Right kidney (tissue), 1 donor: ENCODE measurements around the gene UIMC1.
"Not testable (repeated sequence)": the region's sequence is repeated elsewhere in the genome, so short reads cannot be mapped to it uniquely, and the experiment has no call there.

Source experiments
- DNase-seq: peaks from one replicate; pipeline ENCODE4 v3.0.0-alpha.2; 2016

Gene UIMC1

DNA sequence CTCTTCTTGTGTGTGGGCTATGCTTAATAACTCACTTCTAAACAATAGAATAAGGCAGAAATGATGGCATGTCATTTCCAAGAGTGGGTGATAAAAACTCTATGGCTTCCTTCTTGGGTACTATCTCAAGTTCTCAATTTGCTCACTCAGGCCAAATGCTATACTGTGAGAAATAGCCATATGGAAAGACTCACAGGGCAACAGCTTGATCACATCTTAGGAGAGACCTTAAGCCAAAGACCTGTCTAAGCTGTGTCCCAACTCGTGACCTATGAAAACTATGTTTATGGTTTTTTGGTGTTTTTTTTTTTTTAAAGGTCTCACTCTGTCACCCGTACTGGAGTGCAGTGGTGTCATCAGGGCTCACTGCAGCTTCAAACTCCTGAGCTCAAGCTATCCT lies 2.1 kb upstream of the UIMC1 start:
- DNase-seq, result no peak

DNA sequence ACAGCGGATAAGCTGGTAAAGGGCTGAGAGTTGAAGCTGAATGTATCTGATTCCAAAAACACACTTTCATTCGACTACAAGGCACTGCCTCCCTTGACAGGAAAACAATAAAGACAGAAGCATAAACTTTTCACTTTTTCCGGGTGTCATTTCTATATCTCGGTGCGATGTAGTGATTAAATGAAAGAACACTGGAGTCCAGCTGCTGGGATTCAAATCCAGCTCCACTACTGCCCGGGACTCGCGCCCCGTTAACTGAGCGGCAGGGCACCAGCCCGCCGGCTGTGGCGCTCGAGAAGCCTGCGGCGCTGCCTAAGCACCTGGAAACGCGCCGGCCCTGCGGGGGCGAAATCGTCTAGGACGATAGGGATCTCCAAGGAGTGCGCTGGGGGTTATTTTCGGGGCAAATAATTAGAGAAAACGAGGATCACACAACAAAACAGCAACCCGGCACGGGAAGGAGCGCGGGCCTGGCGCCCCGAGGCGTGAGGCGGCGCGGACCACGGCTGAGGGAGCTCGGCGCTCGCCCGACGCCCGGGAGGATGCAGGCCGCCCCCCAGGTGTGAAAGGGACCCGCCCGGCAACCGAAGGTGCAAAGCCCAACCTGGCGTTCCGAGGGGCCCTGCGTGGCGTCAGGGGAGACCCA lies 837 bp downstream of the UIMC1 start:
- peak; percentile 90 for DNase-seq

DNA sequence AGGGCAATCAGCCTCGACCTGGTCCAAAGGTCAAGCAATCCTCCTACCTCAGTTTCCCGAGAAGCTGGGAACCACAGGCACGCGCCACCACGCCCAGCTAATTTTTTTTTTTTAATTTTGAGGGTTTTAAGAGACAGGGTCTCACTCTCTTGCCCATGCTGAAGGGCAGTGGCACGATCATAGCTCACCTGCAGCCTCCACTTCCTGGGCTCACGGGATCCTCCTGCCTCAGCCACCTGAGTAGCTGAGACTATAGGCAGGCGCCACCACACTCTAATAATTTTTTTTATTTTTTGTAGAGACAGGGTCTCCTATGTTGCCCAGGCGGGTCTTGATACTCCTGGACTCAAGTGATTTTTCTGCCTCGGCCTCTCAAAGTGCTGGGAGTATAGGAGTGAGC lies 1.6 kb downstream of the UIMC1 start:
- no peak for DNase-seq

DNA sequence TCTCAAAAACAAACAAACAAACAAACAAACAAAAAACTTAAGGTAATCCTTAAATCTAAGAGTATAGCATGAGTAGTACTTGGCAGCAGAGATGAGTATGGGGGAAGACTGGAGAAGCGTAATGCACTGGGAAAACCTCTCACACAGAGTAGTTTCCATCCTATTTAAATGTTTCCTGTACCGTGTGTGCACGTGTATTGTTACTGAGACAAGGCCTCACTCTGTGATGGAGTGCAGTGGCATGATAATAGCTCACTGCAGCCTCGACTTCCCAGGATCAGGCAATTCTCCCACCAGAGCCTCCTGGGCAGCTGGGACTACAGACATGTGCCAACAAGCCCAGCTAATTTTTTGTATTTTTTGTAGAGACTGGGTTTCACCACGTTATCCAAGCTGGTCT lies 2.9 kb downstream of the UIMC1 start:
- no peak for DNase-seq

DNA sequence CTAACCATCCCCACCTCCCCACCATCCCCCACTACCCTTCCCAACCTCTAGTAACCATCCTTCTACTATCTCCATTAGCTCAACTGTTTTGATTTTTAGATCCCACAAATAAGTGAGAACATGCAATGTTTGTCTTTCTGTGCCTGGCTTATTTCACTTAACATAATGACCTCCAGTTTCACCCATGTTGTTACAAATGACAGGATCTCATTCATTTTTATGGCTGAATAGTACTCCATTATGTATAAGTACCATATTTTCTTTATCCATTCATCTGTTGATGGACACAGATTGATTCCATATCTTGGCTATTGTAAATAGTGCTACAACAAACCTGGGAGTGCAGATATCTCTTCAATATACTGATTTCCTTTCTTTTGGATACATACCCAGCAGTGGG lies 7.1 kb downstream of the UIMC1 start:
- DNase-seq, result not testable (repeated sequence)

DNA sequence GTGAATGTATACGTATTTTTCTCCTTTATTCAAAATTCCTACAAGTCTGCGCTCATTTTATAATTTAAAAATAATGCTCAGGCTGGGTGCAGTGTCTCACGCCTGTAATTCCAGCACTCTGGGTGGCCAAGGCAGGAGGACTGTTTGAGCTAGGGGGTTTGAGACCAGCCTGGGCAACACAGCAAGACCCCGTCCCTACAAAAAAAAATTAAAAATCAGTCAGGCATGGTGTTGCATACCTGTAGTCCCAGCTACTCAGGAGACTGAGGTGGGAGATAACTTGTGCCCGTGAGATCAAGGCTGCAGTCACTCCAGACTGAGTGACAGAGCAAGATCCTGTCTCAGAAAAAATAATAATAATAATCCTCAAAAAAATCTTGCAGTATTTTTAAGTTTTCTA lies 7.8 kb downstream of the UIMC1 start:
- DNase-seq, result no peak

DNA sequence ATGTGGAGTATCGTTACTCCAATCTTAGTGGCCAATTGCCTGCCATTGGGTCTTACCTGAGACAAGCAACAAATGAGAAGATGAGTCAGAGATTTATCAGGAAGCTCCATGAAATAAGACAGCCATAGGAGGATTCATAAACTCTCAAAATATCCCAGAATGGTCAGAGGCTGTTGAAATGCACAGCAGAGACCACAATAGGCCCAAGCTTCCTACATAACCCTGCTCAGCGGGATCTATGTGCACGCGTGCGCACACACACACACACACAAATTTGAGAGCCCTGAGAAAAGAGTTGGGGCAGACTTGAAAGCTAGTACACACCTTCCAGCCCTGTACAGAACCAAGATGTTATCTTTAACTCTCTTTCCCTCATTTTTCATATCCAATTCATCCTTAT lies 9.8 kb downstream of the UIMC1 start:
- DNase-seq, result no peak

DNA sequence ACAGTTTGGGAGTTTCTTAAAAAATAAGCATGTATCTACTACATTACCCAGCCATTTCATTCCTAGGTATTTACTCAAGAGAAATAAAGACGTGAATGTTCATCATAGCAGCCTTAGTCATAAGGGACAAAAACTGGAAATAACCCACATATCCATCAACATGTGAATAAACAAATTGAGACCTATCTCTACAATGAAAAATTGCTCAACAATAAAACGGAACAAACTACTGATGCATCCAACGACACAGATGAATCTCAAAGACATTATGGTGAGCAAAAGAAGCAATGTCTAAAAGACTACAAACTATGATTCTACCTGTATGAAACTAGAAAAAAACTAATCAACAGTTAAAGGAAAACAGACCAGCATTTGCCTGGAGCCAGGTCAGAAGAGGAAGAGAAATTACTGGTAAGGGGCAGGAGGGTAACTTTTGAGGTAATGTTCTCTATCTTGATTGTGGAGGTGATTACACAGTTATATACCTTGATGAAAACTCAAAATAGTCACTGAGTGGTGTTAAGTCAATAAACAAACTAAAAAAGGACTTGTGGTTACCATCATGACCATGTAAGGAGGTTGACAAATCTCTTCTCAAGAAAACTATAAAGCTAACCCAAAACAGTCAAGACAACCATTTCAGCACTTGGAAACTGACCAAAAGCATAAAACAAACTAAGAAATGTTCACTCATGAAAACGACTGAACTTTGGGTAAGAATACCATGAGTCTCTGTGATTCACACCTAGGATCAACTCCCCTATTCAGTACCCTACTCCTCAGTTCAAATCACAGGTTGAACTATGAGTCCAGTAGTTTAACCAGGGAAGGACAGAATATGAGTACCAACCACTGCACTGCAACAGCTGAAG lies 10.4 kb downstream of the UIMC1 start:
- DNase-seq, result no peak

DNA sequence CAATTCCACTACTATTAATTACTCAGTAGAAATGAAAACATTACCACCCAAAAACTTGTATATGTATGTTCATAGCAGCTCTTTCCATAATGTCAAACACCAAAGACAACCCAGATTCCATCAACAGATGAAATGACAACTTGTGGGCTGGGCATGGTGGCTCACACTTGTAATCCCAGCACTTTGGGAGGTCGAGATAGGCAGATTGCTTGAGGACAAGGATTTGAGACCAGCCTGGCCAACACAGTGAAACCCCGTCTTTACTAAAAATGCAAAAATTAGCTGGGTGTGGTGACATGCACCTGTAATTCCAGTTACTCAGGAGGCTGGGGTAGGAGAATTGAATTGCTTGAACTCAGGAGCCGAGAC lies 11.5 kb downstream of the UIMC1 start:
- no peak for DNase-seq

DNA sequence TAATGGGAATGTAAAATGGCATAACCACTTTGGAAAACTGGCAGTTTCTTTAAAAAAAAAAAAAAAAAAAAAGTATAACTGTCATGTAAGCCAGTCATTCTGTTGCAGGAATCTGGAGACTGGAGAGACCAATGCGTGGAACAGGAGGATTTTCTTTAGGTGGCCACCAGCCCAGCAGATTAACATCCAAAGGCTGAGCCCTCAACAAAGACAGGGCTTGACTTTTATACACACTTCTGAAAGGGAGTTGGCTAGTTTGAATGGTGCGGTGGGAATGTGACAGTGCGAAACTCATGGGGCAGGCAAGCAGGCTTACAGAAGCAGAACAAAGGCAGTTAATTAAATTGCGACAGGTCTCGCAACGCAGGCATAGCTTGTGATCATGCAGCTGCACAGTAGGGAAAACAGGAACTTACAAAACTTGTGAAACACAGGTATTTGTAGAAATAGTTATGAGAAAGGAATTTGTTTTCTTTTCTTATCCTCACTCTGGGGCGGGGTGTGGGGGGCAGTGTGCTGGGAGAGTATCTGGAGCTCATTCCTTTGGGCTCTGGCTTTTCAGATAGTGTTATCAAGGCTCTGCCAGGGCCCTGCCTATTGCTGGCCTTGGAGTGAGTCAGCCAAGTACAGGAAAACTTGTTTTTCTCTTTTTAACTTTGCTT lies 12.0 kb downstream of the UIMC1 start:
- no peak for DNase-seq

DNA sequence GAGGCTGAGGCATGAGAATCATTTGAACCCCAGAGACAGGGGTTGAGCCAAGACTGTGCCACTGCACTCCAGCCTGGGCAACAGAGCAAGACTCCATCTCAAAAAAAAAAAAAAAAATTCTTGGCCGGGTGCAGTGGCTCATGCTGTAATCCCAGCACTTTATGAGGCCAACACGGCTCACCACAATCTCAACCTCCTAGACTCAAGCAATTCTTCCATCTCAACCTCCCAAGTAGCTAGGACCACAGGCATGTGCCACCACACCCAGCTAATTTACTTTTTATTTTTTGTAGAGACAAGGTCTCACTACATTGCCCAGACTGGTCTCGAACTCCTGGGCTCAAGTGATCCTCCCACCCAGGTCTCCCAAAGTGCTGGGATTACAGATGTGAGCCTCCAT lies 13.5 kb downstream of the UIMC1 start:
- not testable (repeated sequence) for DNase-seq

DNA sequence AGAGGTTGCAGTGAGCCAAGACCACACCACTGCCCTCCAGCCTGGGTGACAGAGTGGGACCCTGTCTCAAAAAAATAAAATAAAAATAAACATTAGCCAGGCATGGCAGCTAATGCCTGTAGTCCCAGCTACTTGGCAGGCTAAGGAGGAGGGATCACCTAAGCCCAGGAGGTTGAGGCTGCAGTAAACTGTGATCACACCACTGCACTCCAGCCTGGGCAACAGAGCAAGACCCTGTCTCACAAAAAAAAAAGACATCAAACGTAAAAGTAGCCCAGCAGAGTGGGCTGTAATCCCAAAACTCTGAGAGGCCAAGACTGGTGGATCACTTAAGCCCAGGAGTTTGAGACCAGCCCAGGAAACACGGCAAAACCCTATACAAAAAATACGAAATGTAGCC lies 19.0 kb downstream of the UIMC1 start:
- no peak for DNase-seq

DNA sequence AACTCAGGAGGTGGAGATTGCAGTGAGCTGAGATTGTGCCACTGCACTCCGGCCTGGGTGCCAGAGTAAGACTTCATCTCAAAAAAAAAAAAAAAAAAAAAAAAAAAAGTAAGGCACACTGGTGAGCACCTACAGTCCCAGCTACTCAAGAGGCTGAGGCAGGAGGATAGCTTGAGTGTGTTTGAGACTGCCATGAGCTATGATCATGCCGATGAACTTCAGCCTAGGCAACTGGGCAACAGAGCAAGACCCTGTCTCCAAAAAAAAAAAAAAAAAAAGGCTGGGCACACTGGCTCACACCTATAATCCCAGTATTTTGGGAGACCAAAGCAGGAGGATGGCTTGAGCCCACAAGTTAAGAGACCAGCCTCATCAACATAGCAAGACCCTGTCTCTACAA lies 20.3 kb downstream of the UIMC1 start:
- DNase-seq, result no peak

DNA sequence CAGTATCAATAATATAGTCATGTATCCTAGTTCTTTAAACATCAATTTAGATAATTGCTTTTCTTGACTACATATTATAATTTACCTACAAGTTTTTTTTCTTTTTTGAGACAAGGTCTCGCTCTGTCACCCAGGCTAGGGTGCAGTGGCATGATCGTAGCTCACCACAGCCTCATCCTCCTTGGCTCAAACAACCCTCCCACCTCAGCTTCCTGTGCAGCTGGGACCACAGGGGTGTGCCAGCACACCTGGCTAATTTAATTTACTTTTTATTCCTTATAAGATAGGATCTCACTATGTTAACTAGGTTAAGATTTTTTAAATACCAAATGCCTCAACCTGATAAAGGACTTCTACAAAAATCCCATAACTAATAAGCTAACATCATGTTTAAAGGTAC lies 21.1 kb downstream of the UIMC1 start:
- DNase-seq, result no peak

DNA sequence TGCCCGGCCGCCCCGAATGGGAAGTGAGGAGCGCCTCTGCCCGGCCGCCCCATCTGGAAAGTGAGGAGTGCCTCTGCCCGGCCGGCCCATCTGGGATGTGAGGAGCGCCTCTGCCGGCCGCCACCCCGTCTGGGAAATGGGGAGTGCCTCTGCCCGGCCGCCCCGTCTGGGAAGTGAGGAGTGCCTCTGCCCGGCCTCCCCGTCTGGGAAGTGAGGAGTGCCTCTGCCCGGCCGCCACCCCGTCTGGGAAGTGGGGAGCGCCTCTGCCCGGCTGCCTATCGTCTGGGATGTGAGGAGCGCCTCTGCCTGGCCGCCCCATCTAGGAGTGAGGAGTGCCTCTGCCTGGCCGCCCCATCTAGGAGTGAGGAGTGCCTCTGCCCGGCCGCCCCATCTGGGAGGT lies 22.4 kb downstream of the UIMC1 start:
- DNase-seq, result not testable (repeated sequence)

DNA sequence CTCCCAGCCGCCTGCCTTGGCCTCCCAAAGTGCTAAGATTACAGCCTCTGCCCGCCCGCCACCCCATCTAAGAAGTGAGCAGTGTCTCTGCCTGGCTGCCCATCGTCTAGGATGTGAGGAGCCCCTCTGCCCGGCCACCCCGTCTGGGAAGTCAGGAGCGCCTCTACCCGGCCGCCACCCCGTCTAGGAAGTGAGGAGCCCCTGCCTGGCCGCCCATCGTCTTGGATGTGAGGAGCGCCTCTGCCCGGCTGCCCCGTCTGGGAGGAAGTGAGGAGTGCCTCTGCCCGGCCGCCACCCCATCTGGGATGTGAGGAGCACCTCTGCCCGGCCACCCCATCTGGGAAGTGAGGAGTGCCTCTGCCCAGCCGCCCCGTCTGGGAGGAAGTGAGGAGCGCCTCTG lies 23.0 kb downstream of the UIMC1 start:
- not testable (repeated sequence) for DNase-seq

DNA sequence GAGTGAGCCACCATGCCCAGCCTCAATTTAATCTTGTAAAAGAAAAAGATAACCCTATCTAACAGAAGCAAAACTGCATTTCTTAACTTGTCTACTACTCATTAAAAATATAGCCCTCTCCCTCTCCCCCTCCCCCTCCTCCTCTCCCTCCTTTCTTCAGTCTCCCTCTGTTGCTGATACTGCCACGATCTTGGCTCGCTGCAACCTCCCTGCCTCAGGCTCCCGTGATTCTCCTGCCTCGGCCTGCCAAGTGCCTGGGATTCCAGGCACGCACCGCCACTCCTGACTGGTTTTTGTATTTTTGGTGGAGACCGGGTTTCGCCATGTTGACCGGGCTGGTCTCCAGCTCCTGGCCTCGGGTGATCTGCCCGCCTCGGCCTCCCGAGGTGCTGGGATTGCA lies 23.5 kb downstream of the UIMC1 start:
- not testable (repeated sequence) for DNase-seq

DNA sequence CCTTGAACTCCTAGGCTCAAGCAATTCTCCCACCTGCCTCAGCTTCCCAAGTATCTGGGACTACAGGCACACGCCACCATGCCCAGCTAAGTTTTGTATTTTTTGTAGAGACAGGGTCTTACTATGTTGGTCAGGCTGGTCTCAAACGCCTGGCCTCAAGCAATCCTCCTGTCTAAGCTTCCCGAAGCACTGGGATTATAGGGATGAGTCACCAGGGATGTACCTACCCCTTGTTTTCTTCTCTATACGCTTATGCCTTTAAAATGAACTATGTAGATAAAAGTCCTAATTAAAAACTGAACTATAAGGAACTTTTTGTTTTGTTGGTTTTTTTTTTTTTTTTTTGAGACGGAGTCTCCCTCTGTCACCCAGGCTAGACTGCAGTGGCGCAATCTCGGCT lies 25.8 kb downstream of the UIMC1 start:
- DNase-seq, result no peak

DNA sequence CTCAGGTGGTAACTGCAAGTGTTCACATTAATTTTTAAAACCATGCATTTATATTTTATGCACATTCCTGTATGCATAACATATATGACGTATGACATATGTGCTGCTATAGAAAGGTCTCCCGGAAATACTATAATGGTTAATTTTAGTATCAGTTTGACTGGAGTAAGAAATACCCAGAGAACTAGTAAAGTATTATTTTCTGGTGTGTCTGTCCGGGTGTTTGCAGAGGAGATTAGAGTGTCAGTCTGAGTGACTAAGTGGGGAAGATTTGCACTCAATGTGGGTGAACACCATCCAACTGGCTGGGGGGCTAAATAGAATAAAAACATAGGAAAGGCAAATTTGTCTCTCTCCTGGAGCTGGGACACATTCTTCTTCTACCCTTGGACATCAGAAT lies 26.9 kb downstream of the UIMC1 start:
- no peak for DNase-seq

DNA sequence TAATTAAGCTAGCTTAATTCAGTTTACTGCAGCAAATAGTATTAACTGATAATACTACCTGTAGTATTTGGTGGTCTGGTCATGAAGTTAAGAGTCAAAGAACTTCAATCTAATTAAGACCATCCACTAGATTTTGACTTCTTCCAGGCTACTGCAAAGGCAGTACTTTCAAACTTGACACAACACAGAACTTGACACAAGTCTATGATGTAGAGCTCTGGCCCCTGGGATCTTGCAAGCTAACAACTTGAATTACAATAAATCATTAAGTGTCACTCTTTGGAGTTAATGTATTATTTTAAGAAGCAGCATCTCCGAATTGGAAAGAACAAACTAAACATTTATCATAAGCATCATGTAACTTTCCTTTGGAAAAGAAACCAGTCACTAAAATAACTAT lies 40.9 kb downstream of the UIMC1 start:
- DNase-seq, result no peak

DNA sequence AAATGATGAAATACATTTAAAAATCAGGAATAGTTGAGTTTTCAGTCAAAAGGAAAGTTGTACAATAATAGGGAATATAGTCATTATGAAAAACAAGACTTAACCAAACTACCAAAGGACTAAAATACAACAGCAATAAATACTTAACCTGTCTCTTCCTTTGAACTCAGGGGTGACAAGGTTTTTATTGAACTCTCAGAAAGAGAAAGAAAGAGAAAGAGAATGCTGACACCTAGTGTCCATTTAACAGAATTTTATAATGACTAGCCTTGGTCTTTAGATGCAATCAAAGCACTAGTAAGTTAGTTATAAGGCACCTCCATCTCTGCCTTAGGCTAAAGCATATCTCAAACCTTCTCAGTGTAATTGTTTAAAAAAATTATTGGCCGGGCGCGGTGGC lies 47.5 kb downstream of the UIMC1 start:
- DNase-seq, result peak; percentile 1

DNA sequence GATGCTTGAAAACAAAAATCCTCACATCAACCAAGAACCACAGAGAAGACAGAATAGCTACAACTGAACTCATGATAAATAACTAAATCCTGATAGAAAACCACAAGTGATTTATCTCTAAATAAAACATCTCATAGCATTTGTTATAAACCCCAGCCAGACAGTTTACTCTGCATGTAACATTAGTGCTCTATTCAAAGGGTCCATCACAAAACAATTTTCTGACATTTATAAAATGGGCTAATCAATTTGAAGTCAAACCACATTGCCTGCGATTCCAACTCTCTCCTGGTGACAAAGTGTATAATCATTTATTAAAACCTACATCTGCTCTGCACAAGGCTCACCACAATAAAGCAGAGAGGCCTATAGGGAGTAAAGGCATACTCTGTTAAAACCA lies 49.8 kb downstream of the UIMC1 start:
- no peak for DNase-seq

DNA sequence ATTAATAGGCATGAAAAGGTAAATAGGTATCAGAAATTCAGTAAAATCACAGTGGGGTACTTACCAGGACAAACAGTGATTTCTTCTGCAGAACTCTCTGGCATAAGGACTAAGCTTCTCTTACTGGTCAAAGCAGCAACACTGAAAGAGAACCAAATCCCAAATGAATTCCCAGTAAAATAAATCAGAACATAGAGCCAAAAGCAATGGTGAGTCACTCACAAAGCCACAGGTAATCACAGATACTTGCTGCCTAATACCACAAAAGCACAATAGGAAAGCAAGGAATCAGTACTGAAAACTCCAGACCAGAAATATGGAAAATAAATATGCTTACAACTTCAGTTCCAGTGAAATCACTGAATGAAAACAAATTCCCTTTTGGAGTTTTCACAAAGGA lies 50.7 kb downstream of the UIMC1 start:
- DNase-seq, result no peak

DNA sequence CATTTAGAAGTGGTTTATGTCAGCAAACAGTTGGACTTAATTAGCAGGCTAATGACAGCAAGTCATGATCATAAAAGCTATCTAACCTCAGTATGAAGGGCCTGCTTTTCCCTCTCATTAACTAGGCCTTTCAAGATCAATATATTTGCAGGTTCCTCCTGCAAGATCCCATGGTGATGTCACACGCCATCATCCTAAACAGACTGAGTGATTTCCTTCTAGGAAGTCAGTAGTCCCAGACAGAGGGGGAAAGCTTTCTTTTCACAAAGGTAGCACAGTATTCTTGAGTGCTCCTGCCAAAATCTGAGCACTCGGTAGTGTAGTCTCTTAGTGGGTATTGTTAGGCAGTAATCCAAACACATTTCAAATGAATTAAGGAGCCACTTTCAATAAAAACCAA lies 52.5 kb downstream of the UIMC1 start:
- DNase-seq, result no peak
